Stimulated activated CD4-positive, alpha-beta T cell treated with anti-CD3 and anti-CD28 coated beads, TNF-alpha, amount 100 ng/mL, for 1 hour (primary cell): ENCODE data around the gene LAMTOR2.
"Not testable (repeated sequence)": the region's sequence is repeated elsewhere in the genome, so short reads cannot be mapped to it uniquely, and the experiment has no call there.

Experiments used
- DNase-seq, 3 donors: peaks; one replicate each; pipeline ENCODE4 v3.0.0-alpha.2; 2020; ENCODE audit warnings: low read depth in 3 of 3, low spot score in 1 of 3

The LAMTOR2 gene

GRCh38 chr1:156054500-156055280, at the start of gene LAMTOR2:
TSS of gene LAMTOR2 (plus strand) at chr1:156054782. CDS start at chr1:156054890, 108 bp downstream.
- peak; percentile 81 to 94 (median 87) for DNase-seq

GRCh38 chr1:156004843-156005584, 49.6 kb upstream of the LAMTOR2 start:
- no peak for DNase-seq

- no peak for DNase-seq
Observed at GRCh38 chr1:156006666-156007376, 47.8 kb upstream of the LAMTOR2 start.

- no peak for DNase-seq
Observed at GRCh38 chr1:156009404-156009803, 45.2 kb upstream of the LAMTOR2 start.

GRCh38 chr1:156012051-156012817, 42.3 kb upstream of the LAMTOR2 start:
- no peak for DNase-seq

DNA sequence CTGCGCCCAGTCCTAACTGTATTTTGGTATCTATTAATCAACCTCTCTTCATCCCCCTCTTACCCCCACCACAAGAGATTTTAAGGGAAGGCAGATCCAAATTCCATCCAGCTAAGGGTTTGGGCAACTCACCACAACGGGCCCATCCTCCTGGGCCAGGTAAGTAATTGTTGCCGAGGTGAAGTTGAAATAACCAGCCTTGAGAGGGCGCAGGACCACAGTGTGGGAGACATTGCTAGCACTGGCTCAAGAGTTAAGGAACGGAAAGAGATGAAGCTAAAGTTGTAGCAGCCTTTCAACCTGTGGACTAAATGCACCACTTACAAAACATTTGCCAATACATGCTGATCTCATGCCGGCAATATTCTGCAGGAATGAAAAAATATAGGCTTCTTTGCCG, 39.8 kb upstream of the LAMTOR2 start:
- DNase-seq, result no peak

- no peak for DNase-seq
Observed at GRCh38 chr1:156019946-156020292, 34.7 kb upstream of the LAMTOR2 start.

DNA sequence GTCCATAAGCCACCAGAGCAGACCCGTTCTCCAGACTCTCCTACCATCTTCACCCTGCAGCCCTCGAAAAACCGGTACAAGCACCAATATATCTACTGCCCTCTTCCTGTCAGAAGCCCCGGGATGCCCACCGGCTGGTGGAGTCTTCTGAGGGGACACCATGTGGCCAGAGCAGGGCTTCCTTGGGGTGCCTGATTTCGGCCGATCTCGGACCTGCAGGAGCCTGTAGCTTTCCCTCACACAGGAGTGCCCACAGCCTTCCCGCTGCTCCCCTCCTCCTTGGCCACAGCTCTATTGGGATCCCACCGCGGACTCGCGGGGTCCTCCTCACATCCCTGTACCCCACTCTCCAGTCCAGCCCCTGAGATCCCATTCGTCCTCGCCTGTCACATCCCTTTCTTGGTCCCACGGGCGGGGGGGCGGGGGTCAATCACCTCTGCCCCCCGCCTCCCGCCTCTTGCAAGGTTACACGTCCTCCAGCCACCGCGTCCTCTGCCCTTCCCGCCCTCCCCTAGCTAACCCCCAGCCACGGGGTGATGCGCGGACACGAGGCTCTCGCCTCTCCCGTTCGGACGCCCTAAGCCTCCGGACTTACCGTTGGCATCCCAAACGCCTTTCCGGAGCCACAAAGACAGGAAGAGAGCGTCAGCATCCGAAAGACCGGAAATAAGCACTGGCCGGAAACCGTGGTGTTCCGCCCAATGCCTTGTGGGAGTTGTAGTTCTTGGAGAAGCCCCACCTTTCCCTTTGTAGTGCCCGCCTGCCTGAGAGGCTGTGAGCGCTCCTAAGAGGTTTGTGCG, 34.1 kb upstream of the LAMTOR2 start, which contains the start of gene SSR2:
SSR2 (minus strand) TSS at position 659 of the 800 bp plus-strand sequence. CDS start 784 bp downstream, outside the sequence.
- peak; percentile 54 to 63 (median 61) for DNase-seq

DNA sequence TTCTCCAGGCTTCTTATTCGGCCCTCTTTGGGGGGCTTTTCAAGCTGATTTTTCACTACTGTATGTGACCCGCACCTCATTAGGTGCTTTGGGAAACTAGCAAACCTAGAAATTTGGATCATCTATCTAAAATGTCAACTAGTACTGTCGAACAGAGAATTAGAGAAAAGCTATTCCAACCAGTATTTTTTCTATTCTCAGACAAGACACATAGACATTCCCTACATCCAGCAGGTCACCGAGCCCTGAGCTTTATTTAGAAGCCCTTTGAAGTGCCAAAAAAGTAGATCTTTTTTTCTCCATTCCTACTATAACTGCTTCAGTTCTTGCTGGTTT, 33.5 kb upstream of the LAMTOR2 start:
- DNase-seq, result no peak

DNA sequence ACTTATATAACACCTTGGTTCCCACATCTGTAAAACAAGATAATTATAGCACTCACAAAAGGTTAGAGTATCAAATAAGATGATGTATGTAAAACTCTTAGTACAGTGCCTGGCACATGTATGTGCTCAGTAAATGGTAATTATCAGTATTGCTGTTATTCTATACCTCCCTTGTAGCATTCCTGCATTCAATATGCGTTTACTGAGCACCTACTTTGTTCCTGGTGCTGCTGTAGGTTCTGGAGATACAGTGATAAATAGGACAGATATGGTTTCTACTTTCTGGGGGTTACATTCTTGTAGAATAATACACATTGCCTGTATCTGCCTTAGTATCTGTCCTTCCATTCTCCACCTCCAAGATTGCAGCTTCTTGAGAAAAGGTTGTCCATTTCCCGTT, 32.6 kb upstream of the LAMTOR2 start:
- DNase-seq, result no peak

DNA sequence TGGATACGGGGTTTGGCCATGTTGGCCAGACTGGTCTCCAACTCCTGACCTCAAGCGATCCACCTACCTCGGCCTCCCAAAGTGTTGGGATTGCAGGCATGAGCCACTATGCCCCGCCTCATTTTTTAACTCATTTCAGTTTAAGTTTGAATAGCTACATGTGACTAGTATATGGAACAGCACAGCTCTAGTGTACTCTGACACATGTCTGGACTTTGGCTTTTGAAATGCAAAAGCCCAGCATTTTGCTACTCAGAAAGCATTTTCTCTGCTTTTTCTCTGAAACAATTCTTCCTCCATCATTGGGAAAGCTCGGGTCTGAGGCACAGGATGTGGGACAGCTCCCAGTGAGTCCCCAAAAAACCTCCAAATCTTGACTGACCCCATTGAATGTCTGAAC, 29.8 kb upstream of the LAMTOR2 start:
- DNase-seq, result no peak

GRCh38 chr1:156025876-156026275, 28.7 kb upstream of the LAMTOR2 start:
- DNase-seq, result peak in 1 of 3 donors; percentile 2

DNA sequence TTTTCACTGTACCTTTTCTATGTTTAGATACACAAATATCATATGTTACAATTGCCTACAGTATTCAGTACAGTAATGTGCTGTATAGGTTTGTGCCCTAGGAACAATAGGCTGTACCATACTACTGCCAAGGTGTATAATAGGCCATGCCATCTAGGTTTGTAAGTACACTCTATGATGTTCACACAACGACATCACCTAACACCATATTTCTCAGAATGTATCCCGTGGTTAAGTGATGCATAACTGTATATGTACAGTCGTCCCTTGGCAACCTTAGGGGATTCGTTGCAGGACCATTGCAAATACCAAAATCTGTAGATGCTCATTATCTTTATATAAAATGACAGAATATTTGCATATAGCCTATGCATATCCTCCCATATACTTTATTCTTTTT, 28.0 kb upstream of the LAMTOR2 start:
- DNase-seq, result no peak

GRCh38 chr1:156033011-156033410, 21.6 kb upstream of the LAMTOR2 start:
- no peak for DNase-seq

GRCh38 chr1:156034991-156035390, 19.6 kb upstream of the LAMTOR2 start:
- not testable (repeated sequence) for DNase-seq

- no peak for DNase-seq
Observed at GRCh38 chr1:156042828-156043227, 11.8 kb upstream of the LAMTOR2 start.

- DNase-seq, result no peak
Observed at GRCh38 chr1:156045076-156045475, 9.5 kb upstream of the LAMTOR2 start.

DNA sequence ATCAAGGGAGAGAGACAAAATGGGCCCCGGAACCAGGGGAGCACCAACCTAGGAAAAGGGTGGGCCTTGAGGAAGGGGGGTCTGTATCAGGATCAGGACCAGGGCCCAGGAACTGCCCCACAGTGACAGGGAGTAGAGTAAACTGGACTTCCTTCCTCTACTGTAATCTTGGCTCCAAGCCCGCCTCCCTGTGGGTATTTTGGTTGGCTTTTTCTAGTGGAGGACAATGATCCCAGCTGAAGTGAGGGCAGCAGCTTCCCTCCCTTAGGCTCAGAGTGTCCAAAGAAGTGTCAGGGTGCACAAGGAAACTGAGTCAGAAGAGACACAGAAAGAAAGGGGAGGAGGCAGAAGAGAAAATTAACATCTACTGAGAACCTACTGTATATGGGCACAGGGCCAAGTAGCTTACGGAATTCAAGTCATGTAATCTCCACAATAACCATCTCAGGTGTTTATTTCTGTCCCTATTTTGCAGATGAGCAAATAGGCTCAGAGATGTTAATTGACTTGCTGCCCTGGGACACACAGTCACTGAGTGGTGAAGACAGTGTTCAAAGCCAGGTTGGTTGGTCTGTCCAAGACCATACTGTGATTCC, 5.8 kb upstream of the LAMTOR2 start:
- no peak for DNase-seq

GRCh38 chr1:156050376-156050775, 4.2 kb upstream of the LAMTOR2 start:
- DNase-seq, result no peak
